Activated CD8-positive, alpha-beta memory T cell treated with anti-CD3 and anti-CD28 coated beads for 24 hours (primary cell): ENCODE data around the gene MED27.

Source experiments
- DNase-seq: peaks from one replicate; pipeline ENCODE4 v3.0.0-alpha.2; 2020

Gene MED27

DNA sequence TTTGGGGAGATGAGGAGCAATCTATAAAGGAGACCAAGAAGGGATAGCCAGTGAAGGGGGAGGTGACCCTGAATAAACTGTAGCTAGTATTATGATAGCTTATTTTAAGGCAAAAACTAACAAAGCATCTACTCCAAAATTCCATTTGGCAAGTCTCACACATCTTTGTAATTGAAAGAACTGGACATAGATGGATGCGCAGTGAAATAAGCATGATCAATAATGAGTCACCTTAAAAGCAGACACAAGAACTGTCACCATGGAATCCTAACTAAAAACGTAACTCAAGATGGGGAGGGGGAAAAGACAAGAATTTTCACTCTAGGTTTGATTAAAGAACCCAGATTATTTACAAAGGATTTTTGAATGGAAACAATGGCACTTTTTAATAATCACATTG lies 164.5 kb downstream of the MED27 start:
- no peak for DNase-seq

DNA sequence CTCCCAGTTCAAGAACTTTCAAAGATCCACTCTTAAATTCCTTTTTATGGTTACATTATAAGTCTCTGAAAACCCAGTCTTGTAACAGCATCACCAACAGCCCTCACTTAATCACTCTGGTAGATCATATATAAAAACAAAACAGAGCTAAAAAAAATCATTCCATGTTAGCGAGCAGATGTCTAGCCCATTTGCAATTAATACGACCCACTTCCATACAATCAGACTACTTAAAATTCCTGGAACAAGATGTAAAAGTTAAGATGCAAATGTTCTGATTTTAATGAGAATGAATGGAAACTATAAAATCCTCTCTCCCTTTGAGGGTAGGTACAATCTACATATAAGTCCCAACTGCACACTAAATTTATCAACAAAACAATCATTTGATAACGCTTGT lies 167.0 kb downstream of the MED27 start:
- no peak for DNase-seq

DNA sequence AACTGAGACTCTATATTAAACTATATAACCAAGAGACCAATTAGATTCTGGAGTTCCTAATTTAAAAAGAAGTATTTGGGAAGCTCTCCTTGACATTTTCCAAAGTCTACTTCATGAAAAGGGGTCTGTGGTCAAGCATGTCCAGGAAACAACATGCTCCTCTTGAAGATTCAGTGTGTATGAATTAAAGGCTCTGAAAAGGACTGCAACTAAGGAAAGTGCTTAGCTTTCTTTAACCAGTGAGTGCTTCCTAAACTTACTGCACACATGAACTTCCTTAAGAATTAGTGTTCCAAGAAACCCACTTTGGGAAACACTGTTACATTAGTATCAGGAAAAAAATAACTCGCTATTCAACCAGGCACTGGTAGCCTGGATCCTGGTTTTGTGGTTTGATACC lies 167.6 kb downstream of the MED27 start:
- no peak for DNase-seq

DNA sequence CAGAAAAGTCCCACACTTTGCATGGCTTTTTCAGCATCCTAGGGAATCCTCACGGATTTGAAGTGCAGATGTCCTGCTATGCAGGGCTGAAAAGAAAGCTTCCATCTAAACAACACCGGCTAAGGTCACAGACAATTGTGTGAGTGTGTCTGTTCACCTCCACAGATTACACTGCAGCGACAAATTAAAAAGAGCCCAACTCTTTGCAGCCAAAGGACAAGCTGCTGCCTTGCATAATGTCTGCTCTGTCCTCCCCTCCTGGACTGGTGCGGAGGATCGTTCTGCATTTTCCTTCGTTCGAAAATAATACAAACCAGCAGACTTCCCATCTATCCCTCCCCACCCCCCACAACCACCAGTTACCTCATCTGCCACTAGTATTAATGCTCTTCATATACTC lies 169.1 kb downstream of the MED27 start:
- DNase-seq: no peak

DNA sequence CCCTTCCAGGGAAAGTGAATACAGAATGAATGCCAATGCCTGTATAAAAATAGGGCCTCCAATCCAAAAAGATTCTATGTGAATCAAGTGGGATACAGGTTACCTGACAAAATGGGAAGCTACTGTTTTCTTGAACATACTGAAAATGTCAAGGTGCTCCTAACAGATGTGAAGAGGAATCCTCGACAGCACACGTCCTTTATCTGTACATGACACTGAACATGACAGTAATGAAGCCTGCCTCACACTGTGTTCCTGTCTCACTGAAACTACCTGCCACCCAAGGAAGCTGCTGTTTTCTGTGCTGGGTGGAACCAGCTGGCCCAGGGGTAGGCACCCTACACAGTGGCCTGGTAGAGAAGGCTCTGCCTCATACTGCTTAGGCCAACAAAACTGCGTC lies 174.5 kb downstream of the MED27 start:
- DNase-seq: no peak

DNA sequence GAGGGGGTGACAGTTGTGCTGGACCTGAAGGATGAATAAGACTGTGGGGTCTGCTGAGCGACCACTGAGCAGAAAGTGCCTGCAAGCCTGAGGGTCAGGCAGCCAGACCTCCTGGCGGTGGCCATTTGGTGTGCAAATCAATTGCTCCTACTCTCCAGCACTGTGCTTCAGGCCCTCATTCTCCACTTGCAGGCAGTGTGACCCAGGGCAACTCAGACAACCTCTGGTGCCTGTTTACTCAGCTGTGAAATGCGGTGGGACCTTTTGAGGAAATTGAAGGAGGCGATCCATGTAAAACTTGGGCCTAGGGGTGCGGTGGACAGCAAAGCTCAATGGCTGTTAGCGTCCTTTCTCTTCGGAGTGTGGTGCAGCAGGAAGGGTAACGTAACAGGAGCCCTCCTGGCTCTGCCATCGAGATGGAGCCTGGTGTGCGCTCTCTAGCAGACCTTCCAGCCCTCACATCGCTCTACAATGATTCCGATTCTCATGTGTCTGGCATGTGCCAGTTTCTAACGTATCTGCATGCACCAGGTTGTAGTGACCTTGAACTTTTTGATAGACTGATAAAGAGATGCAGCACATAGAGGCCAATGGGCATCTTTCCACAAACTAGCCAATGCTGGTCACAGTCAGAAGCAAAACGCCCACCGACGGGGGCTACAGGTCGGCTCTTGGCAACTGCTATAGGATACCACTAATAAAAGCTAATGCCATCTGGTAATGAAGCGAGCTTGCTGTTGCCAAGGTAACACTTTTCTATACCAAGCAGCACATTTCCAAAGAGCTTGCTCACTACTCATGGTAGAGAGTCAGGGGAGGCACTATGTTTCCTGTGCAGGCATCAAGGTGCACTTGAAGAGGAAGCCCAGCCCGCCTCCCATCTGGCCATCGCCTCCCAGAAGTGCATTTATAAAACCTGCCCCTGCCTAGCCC lies 180.1 kb downstream of the MED27 start:
- DNase-seq: no peak

DNA sequence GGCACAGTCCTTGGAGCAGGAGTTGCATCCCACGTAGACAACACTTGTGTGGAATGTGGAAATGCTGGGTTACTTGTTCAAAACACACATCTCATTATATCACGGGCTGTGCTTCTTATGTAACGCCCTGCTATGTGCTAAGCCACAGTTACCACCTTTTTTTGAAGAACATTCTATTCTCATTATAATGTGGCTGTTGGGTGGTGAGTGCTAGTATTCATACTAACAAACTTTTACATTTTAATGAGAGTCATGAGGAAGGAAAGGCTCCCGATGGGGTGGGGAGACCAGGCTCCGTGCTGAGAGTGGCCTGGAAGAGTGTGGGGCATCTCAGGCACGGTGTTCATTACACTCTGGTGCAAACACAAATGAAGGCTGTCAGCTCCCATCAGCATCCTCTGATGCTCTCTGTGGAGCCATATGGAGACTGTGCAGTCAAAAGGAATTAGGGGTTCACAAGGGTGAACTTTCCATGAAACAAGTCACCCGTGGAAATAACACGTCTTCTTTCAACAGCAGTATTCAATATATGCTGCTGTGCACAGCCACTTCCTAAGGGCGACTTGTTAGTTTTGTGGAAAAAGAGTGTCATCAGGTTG lies 186.7 kb downstream of the MED27 start:
- no peak for DNase-seq

DNA sequence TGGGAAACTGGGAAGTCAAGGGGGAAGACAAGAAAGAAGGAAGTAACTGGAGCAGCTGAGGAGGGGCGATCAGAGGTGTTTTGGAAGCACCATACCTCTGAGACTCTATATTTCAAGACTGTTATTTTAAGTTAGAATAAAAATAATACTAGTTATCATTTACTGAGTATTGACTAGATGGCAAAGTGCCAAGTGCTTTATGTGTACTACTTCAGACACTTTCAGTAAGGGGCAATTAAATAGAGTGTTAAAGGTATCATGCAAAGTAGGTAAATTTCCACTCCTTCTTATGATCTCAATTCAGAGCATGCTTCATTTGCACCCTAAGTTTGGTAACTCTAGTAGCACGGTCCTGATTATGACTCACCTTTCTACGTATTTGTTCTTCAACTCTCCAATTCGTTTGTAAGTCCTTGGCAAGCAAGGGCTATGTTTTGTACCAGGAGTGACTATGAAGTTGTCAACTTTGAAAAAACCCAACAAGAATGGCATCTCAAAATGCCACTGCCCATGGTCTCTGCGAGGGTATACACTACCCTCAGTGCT lies 187.4 kb downstream of the MED27 start:
- no peak for DNase-seq

DNA sequence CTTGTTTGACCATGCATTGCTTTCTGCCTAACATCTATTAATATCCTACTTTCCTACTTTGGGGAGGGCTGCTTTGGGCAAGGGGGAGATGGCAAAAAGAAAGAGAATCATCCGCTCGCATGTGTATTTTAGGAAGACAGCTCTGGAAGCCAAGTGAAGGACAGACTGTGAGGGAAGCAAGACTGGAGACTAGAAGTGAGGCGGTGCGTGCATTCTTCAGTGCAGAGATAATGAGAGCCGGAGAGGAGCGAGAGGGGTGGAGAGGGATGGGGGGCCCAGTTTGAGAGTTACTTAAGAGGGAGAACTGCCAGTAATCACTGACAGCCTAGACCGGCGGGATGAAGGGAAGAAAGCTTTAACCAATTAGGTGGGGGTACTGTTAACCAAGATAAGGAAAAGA lies 188.1 kb downstream of the MED27 start:
- DNase-seq: no peak

DNA sequence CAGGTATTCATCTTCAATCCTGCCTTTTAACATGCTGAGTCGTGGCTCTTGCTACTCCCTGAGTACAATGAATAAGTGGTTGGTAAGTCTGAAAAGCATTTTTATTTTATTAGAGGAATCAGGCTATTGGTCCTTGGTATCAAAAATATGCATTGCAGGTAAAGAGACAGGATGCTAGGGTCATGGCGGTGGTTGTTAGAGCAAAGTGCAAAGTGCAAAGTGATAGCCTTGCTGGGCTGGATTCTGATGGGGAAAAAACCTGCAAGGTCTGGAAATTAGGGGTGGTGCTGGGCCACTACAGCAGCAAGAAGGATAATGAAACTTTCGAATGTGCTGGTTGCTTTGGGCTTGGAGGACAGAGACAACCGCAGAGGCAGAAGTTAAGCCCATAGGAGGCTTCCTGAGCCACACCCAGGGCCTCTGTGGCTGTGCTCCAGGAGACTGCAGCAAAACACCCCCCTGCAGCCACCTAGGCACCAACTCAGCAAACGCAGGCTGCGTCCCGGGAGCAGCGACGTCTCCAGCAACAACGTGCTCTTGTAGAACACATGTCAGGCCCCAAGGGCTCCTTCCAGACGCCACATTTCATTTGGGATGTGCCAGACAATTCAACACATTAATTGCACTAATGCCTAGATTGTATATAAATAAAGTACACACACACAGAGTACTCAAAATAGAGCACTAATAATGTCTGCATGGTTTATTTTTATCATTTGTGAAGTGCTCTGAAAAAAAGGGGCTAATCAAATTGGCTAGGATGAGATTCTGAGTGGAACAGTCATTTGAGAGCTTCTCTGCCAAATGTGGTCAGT lies 190.0 kb downstream of the MED27 start:
- DNase-seq: no peak

DNA sequence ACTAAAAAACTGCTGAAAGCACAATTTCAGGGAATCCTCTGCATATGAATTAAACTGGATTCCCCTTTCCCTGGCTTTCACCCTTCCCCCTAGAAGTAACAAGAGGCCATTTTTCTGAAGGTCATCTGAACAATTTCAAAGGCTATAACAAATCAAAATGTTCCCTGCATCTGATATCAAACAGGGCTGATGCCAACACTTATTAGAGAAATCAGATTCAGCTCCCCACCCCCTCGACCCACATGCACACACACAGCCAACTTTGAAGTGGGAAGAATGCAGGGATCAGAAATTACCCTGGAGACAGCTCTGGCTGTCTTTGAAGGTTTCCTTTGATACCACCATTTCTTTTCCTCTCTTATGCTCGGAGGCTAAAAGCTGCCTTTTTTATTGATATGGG lies 190.7 kb downstream of the MED27 start:
- no peak for DNase-seq

DNA sequence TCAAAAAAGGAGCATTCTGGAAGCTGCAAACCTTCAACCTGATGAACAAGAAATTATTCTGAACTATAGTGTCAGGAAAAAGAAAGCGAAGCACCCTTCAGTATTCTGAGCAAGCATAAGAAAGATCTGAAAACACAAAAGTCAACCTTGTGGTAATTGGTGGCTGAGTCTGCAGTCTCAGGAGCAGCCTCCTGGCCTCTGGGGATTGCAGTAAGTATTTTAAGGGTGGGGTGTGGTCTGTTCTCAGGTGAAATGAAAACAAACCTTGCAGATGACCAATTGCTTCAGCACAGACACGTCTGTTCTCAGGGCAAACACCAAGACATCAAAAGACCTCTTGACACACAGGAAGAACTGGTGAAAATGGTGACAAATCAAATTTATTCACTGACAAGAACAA lies 192.0 kb downstream of the MED27 start:
- DNase-seq: no peak

DNA sequence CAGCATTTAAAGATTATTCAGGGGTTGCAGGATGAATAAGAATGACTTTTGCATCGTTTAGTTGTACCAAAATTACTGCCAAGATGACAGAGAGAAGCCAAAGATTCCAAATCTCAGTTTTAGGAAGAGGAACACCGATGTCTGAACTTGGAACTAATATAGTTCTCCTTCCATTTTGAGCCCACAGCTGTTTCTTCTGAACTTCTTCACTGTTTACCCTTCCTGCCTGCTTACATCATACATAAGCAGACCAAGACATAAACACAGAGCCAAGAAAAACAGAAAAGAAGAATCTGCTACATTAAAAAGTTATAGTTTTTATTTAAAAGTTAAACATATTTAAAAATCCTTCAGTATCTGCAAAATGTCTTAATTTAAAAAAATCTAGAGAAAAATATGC lies 192.8 kb downstream of the MED27 start:
- no peak for DNase-seq

DNA sequence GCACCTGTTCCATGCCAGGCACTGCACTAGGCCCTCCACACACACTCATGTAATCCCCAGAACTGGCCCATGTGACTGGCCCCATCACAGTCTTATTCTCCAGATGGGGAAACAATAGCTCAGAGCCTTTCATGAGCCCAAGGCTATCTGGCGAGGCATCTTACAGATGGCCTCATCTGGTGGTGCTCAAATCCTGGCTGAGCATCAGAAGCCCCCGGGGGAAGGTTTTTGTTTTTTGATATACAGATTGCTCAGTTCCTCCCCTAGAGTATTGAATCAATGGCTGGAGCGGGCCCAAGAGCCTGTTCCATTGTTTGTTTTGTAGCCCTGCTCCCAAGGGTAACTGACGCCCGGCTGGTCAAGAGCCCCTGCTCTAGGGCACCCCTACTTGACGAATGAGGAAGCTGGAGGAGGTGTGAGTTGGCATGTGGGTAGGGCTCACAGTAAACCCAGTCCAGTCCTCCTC lies 194.5 kb downstream of the MED27 start:
- DNase-seq: no peak

DNA sequence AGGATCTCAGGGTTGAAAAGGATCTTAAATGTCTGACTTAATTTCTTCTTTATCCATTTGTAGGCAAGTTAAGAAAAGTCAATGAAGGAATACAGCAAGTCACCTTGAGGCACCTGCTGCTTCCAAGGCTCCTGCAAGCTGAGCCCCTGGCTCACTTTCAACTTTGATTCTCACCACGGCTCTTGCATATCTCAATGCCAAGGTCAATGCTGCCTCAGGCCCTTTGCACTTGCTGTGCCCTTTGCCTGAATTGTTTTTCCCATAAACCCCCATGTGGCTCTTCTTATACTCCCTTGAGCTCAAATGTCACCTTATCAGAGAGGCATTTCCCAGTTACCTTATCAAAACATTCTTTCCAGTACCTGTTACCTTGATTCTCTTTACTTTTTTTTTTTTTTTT lies 195.4 kb downstream of the MED27 start:
- no peak for DNase-seq

DNA sequence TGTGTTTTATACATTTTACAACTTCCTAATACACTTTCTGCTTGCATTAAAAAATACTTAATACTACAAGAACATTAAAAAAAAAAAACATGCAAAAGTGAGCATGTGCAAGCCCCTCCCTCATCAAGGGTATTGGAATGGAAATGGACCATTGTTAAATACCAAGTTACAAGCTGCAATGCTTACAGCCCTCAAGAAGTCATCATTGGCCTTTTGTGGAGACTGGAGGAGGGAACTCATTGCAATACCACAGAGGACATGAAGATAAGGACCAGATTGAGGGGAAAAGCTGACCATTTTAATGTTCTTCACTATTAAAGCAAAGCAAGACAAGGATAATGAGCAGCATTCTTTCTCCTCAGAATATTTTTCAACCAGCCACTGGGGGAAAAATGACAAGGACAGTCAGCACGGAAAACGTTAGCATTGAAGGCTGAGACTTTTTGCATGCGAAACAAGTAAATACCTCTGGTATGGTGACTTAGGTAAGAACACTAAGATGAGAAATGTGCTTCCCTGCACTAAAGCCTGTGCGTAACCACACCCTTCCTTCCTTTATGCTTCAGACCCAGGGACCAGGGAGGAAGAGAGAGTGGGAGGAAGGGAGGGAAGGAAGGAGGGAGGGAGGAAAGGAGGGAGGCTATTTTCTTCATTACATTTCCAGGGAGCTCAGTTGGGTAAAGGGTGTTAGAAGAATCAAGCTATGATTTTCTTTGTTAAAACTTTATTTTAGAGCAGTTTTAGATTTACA lies 198.7 kb downstream of the MED27 start:
- no peak for DNase-seq

DNA sequence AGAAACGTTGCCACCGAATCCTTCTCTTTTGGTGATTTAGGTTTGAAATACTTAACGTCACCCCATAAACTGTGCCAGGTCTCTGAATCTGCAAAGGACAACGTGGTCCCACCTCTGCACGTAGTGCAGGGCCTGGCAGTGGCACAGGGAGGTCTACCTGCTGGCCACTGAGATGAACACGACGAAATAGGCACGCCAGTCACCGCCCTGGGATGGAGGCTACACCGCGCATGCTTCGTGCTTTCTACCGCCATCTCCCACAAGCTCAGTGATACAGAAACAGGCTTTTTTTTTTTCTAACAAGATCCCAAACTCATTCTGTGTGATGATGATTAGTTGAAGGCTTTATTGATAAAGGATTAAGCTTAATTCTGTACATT lies 199.8 kb downstream of the MED27 start:
- no peak for DNase-seq

DNA sequence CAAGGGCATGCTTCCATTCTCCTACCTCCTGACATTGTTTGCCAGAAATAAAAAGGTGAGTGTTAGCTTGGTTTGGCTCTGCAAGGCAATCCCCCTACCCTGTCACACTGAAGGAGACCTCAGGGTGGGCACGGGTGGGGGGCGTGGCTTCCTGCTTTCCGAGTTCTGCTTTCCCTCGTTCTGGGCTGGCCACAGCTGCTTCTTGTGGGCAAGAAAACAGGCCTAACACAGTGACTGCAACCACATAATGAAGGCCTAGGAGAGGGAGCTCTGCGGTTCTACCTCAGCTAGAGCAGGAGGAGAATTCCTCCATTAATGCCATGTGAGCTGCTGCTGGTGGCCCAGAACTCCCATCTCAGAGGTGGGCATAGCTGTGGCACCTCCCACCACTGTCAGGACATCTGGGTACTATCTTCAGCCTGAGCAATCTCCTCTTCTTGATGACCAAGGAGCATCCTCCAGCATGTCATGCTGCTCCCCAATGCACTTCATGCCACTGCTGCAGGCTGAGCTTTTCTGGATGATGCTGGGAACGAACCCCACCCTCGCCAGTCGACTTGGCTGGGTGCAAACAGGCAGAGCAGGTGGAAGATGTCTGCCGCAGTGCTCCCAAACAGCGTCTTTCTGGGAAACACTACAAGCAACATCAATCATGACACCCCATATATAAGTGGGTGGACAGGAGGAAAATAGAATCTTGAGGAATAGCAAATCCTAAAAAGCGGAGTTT lies 200.3 kb downstream of the MED27 start:
- no peak for DNase-seq

DNA sequence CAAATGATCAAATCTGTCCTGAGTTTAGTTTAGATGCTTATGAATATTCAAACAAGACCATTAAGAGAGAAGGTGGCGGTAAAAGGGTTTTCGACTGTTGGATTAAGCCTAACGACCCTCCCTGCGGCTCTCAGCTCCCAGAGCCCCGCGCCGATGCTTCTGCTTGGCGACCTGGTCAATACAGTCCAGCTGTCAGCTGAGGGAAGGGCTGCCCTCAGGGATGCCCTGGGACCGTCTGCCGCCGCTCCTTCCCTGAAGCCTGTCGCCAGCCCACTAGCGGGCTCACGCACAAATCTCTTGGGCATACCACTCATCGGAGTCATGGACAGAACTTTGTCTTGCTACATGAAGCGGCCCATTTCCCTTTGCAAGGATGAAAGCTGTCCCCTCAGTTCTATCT lies 203.2 kb downstream of the MED27 start:
- no peak for DNase-seq

DNA sequence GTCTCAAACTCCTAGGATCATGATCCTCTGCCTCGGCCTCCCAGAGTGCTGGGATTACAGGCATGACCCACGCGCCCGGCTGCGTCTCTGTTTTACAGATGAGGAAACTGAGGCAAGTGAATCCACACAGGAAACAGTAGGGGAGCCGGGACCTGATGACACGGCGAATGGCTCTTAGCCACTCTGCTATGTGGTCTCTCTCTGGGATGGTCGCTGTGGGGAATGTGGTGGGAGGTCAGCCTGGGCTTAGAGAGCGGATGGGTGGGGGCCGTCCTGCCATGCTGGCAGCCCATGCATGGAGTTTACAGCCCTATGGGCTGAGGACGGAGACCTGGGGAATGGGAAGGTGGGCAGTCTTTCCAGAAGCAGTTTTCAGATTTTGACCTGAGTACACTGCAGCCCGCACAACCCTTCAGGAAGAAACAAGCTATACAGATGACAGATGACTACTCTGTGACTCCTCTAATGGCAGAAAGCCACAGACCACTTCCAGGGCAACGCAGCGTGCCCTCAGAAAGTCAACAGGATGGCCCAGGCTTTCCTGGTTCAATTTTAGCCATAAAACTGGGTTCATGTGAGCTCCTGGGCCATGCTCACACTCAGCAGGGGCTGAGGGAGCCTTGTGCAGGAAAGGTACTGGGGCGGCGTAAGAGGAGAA lies 203.7 kb downstream of the MED27 start:
- DNase-seq: no peak

DNA sequence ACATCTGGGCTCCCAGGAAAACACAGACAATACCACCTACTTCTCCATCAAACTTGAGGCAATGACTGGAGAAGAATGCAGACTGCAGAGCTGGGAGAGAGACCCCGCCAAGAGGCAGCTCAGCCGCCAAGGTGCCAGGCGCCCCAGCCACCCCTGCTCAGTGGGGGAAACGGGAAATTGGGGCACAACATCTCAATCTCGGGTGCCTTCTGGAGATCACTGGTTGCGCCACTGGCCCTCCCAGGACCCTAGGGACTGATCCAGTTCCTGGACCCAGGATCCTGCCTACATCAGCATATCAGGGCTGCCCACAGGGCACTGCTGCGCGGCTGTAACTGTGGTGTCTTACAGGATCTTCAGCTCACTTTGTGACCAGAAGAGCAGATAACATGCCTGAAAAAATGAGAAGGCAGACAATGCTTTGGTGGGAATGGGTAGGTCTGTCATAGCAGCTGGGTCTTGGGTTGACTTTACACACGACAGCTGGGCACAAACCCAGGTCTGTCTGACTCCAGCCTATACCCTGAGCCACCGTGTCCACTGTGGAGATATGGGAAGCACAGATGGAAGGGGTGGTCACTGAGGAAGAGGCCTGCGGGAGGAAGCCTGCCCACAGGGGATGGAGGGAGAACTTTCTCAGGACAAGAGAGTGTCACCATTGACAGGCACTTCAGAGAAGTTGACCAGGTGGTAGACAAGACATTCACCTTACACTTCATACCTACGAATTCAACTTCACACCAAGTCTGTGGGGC lies 204.6 kb downstream of the MED27 start:
- no peak for DNase-seq
